K562 (cell line): ENCODE data around the gene MAPKAPK2. TPM values are rescaled to one million over a fixed set of nuclear protein-coding genes. Genes with fewer than 3 reads are reported as not detected.

Experiments
- MBD2 ChIP-seq: sonication (generic); IDR thresholded peaks from 2 replicates; pipeline ENCODE4 v1.6.1; 2016; ENCODE audit warnings: low read depth, borderline replicate concordance
- NFXL1 ChIP-seq: fragments of 450-650 bp; formaldehyde crosslinking; IDR thresholded peaks from 2 replicates; pipeline ENCODE4 v1.4.0; 2021; ENCODE audit warnings: mild to moderate bottlenecking
- NR1H2 ChIP-seq: sonication (generic); formaldehyde crosslinking; IDR thresholded peaks from 2 replicates; pipeline ENCODE4 v1.4.0; 2020; ENCODE audit warnings: mild to moderate bottlenecking, missing genetic modification reagents
- PHF8 ChIP-seq: fragments of 200-600 bp; sonication (generic); IDR thresholded peaks from 2 replicates; pipeline ENCODE4 v1.6.1; 2012; ENCODE audit warnings: mixed run types, mild to moderate bottlenecking, inconsistent platforms, low read length, moderate library complexity, borderline replicate concordance
- PRMT5 ChIP-seq: sonication (generic); formaldehyde crosslinking; IDR thresholded peaks from 2 replicates; pipeline ENCODE4 v1.5.0; 2020; ENCODE audit warnings: missing genetic modification reagents
- RBM25 ChIP-seq: fragments of 200-400 bp; formaldehyde crosslinking; IDR thresholded peaks from 2 replicates; pipeline ENCODE4 v1.6.1; 2018; ENCODE audit warnings: low read length, low read depth, moderate library complexity; ENCODE audit not compliant: severe bottlenecking
- TBP ChIP-seq: optimal IDR thresholded peaks from 2 replicates; pipeline ENCODE3; 2011; ENCODE audit warnings: low read depth, low read length, improper control_type of control experiment
- ZC3H11A ChIP-seq: IDR thresholded peaks from 2 replicates; pipeline ENCODE4 v1.6.1; 2012; ENCODE audit warnings: low read depth, low read length, improper control_type of control experiment
- ZNF384 ChIP-seq: IDR thresholded peaks from 2 replicates; pipeline ENCODE4 v1.6.1; 2012; ENCODE audit warnings: low read depth, low read length, improper control_type of control experiment
- ZNF766 ChIP-seq: fragments of 200-800 bp; sonication (Bioruptor generic); conservative IDR thresholded peaks from 2 replicates; pipeline ENCODE4 v1.6.1; 2016; ENCODE audit warnings: missing genetic modification characterization, missing compliant biosample characterization
- polyA plus RNA-seq, 8 experiments: library from polyadenylated mRNA; depleted of rRNA in 4 of 8; stranded (reverse) in 5 of 8; unstranded in 3 of 8; fragments of >200 nt; fragmentation: Nextera tagmentation in 2 of 8; fragmentation: Illumina TruSeq in 1 of 8; extraction: Ambion mirVana in 2 of 8; extraction: Trizol in 1 of 8; gene quantifications; 2 replicates each; pipeline versions ENCODE4 v1.2.1 to v1.2.3, GENCODE V29; 2011 to 2014; ENCODE audit warnings: inconsistent platforms in 1 of 8, missing spikeins in 1 of 8
- total RNA-seq, 7 experiments: library from RNA; depleted of rRNA in 6 of 7; stranded (reverse); fragments of >200 nt in 6 of 7; fragmentation: Illumina TruSeq in 2 of 7; extraction: Trizol in 2 of 7; gene quantifications; 2 replicates each; pipeline versions ENCODE4 v1.2.1 to v1.2.3, GENCODE V29; 2011 to 2021; ENCODE audit warnings: low replicate concordance in 1 of 7
- TF ChIP-seq, protein P1 (sequence below): fragments of 200-800 bp; sonication (Bioruptor generic); IDR thresholded peaks from 2 replicates; pipeline ENCODE4 v1.6.1; 2016; ENCODE audit warnings: missing genetic modification characterization, missing compliant biosample characterization
- TF ChIP-seq, protein P2 (sequence below): fragments of 250-450 bp; sonication (Bioruptor Pico); IDR thresholded peaks from 2 replicates; pipeline ENCODE4 v1.5.0; 2021; ENCODE audit warnings: mild to moderate bottlenecking, moderate library complexity
- TF ChIP-seq, protein P3 (sequence below), 2 experiments: fragments of 450-650 bp in 1 of 2; IDR thresholded peaks; 2 replicates each; pipeline ENCODE4 v1.6.1; 2011 to 2017; ENCODE audit warnings: low read depth in 2 of 2, antibody characterized with exemption in 1 of 2, borderline replicate concordance in 1 of 2, low read length in 1 of 2, mild to moderate bottlenecking in 1 of 2, mixed read lengths in 1 of 2; ENCODE audit not compliant: control insufficient read depth in 1 of 2

MAPKAPK2 gene
- total and polyA plus RNA-seq, 9 of the 15 experiments (the other 6 are each of a cell fraction or from before 2014, with no cell fraction given) = 0.63 to 94.2 (median 52.1) TPM

DNA sequence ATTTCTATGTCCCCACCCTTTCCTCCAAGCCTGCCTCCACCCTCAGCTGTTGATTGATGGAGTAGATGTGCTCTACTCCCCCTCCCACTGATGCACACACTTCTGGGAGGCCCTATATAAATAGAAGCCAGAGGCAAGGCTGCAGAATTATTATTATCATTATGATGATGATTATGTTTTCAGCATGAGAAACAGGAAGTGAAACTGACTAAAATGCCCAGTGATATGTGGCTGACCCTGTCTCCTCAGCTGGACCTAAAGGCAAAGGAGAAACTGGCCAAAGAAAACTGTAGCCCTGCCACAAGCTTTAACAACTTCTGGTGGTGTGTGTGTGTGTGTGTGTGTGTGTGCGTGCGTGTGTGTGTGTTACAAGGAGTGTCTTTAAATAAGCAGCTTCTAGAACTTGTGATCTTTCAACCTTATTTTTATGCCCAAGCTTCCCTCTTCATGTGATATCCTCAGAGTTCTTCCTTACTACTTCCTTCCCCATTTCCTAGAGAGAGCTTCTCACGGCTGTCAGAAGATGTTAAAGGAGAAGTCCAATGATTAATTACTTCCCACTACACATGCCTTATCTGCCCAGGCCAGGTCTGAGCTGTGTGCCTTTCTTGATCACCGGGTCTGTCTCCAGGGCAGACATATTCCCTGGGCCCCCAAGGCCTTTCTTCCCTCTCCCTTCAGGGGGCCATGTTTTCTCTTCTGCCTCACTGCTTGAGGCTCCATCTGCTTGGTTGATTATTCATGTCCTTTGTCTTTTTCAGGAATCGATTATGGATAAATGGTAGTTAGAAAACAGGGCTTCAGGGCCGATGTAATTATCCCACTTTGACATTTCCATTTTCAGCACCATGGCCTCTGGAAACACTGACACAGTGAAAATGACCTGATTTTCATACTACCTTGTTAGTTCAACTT, 11.6 kb upstream of the MAPKAPK2 start (continued):
- TF ChIP-seq, protein P1, sequence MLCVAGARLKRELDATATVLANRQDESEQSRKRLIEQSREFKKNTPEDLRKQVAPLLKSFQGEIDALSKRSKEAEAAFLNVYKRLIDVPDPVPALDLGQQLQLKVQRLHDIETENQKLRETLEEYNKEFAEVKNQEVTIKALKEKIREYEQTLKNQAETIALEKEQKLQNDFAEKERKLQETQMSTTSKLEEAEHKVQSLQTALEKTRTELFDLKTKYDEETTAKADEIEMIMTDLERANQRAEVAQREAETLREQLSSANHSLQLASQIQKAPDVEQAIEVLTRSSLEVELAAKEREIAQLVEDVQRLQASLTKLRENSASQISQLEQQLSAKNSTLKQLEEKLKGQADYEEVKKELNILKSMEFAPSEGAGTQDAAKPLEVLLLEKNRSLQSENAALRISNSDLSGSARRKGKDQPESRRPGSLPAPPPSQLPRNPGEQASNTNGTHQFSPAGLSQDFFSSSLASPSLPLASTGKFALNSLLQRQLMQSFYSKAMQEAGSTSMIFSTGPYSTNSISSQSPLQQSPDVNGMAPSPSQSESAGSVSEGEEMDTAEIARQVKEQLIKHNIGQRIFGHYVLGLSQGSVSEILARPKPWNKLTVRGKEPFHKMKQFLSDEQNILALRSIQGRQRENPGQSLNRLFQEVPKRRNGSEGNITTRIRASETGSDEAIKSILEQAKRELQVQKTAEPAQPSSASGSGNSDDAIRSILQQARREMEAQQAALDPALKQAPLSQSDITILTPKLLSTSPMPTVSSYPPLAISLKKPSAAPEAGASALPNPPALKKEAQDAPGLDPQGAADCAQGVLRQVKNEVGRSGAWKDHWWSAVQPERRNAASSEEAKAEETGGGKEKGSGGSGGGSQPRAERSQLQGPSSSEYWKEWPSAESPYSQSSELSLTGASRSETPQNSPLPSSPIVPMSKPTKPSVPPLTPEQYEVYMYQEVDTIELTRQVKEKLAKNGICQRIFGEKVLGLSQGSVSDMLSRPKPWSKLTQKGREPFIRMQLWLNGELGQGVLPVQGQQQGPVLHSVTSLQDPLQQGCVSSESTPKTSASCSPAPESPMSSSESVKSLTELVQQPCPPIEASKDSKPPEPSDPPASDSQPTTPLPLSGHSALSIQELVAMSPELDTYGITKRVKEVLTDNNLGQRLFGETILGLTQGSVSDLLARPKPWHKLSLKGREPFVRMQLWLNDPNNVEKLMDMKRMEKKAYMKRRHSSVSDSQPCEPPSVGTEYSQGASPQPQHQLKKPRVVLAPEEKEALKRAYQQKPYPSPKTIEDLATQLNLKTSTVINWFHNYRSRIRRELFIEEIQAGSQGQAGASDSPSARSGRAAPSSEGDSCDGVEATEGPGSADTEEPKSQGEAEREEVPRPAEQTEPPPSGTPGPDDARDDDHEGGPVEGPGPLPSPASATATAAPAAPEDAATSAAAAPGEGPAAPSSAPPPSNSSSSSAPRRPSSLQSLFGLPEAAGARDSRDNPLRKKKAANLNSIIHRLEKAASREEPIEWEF (CRISPR knock-in tag) = peak; percentile 84; the same call in 1 of the 2 replicates
- TF ChIP-seq NFXL1 = peak; percentile 73
- peak; percentile 21 for TF ChIP-seq TBP
- TF ChIP-seq MBD2 = peak; percentile 81
- TF ChIP-seq RBM25 = no peak
- TF ChIP-seq, protein P2, sequence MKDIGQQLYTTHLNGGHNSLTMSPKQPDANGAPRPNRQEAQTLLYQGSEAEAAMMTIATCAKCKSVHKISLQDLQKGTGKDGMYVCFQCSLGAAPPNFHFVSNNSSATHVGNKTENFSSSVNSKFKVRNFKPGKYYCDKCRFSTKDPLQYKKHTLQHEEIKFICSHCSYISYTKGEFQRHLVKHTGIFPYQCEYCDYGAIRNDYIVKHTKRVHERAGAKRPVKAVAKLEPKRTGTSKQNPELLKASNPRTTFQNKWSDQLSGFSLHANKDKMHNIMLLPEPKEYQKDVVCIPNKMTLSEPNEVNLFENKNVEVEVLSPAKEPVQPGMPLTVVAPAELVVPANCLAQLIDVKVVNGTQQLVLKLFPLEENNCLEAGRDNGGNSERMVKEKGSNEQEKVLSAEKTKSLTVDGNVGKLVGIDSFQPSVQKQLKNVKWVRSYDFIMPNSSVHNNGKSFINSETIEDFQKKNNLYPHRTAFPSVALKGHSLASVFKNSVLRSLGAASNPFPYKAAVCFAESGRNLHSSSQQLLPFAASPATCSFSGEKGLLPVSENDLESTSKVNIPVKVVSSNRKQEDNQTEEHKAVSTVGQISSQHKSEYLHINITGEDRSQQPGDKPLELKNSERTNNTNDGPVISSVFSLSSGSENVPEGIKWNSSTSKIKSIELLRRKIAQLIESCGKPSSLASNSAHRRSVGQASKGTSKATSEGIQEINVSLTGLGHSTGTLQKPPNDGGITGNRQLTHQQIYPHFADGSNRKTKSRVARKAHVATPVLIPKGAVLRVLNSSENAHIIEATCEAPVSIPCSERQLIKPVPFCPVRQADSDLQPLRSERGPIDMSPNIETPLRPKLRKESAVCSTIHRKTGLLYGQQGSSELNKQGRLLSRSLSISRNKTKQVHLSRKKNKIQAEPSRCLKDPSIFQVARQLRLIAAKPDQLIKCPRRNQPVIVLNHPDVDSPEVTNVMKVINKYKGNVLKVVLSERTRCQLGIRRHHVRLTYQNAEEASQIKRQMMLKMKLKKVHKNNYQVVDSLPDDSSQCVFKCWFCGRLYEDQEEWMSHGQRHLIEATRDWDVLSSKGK (CRISPR knock-in tag) = no peak
- no peak for TF ChIP-seq ZNF384
- no peak for TF ChIP-seq PHF8
- TF ChIP-seq, protein P3, sequence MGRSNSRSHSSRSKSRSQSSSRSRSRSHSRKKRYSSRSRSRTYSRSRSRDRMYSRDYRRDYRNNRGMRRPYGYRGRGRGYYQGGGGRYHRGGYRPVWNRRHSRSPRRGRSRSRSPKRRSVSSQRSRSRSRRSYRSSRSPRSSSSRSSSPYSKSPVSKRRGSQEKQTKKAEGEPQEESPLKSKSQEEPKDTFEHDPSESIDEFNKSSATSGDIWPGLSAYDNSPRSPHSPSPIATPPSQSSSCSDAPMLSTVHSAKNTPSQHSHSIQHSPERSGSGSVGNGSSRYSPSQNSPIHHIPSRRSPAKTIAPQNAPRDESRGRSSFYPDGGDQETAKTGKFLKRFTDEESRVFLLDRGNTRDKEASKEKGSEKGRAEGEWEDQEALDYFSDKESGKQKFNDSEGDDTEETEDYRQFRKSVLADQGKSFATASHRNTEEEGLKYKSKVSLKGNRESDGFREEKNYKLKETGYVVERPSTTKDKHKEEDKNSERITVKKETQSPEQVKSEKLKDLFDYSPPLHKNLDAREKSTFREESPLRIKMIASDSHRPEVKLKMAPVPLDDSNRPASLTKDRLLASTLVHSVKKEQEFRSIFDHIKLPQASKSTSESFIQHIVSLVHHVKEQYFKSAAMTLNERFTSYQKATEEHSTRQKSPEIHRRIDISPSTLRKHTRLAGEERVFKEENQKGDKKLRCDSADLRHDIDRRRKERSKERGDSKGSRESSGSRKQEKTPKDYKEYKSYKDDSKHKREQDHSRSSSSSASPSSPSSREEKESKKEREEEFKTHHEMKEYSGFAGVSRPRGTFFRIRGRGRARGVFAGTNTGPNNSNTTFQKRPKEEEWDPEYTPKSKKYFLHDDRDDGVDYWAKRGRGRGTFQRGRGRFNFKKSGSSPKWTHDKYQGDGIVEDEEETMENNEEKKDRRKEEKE (IDR thresholded peaks at IDR 0.05; ENCODE audit: borderline replicate concordance in 1 of 2, control insufficient read depth in 1 of 2, low read depth in 2 of 2, low read length in 1 of 2) = peak in 1 of 2 experiments; percentile 64; a peak in 1 of 4 replicates
- no peak for TF ChIP-seq PRMT5
- TF ChIP-seq NR1H2 = no peak
- no peak for TF ChIP-seq ZC3H11A
- 0 out of 2 replicates have a peak, but pooled peaks have one; percentile 39 for TF ChIP-seq ZNF766
